Ammon's horn (tissue), 1 donor: ENCODE measurements around the gene TUT1.
A peak's percentile ranks its signal among the peaks of the same experiment; 100 is the strongest.
"Not testable (repeated sequence)": the region's sequence is repeated elsewhere in the genome, so short reads cannot be mapped to it uniquely, and the experiment has no call there.

Experiments used
- DNase-seq: peaks from one replicate; pipeline ENCODE4 v3.0.0-alpha.2; 2016; ENCODE audit warnings: low spot score

TUT1 gene

DNA sequence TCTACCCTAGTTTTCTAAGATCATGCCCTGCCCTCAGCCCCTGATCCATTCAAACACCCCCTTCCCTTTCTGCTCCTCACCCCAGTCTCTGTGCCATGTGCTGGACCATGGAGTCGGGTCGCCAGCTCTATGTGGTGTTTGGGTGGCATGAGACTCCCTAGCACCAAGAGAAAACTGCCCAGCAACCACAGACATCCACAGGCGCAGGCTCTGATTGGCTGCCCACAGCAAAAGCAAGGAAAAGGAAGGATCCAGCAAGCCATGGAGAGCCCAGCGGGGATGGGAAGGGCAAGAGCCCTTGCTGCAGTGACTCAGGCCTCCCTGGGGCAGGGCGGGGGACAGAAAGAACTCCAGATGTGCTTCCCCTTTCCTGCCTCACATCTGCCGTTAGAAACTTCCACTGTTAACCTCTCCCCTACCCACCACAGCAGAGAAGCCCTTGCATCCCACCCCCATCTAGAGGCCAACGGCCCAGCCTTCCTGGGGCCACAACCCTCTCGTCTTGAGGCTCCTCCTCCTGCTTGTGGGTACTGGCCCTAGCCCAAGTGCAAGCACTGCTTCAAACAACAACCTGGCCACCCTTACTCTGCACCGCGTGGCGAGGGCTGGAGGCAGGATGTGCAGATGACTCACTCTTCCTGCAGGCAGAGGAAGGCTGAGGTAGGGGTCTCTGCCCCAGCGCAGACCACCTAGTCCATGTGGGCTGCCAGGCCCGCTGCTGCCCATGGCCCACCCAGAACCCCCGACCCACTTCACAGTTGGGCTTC, 35.0 kb downstream of the TUT1 start:
- peak; percentile 88 for DNase-seq

DNA sequence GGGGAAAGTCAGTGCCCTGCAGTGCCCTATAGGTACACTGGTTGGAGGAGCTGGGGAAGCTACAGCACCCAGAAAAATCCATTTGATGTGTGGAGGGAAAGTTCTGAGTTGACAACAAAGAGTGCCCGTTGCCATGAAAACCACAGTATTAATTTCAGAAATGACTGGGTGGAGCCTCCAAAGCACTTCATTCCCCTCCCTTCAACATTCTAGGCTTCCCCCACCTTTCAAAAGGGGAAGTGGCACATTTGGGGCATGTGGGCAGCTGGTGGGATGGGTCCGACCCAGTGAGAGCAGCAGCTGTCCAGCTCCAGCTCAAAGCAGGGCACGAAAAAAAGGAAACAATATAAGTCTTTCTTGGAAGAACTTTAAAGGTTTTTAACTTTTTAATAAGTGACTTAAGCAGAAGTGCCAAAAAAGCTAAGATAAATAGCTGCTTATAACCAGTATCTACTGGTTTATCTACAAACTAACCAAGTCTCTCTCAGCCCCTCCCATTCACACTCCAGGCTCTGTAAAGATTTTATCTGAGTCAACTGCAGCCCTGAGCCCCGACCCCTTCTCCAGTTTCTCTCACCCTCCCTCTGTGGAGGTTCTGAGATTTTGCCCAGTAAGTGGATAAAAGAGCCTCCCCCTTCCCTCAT, 35.7 kb downstream of the TUT1 start:
- peak; percentile 54 for DNase-seq

DNA sequence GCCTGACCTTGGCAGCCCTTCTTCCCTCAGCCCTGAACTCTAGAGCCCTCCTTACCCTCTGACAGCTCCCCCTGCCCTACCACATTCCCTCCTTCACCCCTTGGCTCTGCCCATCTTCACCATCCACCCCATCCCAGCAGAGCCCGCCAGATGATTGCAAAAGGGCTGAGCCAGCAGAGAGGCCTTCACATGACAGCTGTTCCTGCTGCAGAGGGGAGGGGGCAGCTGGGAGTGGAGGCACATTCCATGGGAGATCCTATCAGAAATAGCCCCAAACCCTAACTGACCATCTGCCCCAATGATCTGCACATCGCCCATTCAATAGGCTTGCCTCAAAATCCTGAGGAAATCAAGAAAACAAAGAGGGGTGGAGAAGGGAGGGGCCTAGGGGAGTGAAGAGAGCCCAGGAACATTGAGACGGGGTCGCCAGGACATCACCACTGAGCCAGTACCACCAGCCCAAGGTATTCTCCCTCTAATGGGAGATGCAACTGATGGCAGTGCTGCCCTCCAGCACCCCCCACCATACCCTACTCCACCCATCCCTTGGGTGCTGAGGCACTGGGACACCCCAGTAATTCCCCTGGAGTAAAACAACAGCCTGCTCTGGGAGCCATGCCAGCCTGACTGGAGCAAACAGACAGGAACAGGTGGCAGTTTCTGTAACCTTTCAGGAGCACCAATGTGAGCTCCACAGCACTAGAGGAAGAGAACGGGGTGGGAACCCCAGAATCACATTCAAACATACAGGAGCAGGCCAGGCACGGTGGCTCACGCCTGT, 36.7 kb downstream of the TUT1 start:
- DNase-seq: no peak

DNA sequence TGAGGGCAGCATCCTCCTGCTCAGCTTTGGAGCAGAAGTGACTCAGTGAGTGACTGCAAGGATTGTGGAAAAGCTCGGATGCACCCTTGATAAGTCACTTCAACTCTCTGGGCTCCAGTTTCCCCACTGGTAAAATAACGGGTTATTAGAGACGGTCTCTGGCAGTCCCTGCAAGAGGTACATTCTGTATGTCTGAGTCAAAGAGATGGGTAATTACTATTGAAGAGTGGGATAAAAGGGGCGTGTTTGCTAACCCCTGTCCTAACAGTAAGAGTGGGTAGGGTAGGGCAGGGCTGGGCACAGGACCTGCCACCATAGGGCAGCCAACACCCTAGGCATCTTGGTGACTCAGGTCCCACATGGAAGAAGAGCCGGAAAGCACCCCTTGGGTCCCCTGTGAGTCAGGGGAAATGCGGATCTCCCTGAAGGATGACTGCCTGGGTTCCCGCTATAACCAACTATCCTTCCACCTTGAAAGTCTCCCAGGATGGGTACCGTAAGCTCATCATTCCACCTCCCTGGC, 37.4 kb downstream of the TUT1 start:
- no peak for DNase-seq

DNA sequence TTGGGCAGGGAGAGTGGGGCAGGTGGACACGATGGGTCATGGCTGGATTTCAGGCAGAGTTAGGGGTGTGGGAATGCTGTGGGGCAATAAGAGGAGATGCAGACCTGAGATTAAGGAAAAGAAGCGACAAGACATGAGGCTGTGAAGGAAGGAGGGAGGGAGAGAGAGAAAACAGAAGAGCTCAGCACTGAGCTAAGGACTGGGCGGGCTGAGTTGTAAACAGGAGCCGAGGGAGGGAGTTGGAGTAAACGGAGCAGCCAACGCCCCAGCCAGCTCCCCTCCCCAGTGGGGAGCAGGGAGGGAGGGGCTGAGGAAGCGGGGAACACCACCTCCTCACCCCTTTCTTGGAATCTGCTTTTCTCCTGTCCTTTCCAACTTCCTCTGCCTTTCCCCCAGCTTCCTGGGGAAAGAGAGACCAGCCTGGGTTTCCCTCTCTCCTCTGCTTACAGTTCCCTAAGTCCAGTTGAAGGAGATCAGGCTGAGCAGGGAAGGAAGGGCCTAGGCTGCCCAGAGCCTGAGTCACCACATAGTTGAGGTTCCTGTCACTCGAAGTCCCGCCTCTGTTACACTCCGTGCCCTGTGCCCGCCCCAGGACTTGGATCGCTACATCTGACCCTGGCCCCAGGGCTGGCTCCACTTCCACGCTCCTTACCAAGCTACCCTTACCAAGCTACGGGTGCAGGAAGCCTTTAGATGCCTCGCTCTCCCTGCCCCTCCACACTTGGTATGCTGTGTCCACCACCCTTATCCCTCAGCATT, 38.1 kb downstream of the TUT1 start:
- DNase-seq: peak; percentile 73

DNA sequence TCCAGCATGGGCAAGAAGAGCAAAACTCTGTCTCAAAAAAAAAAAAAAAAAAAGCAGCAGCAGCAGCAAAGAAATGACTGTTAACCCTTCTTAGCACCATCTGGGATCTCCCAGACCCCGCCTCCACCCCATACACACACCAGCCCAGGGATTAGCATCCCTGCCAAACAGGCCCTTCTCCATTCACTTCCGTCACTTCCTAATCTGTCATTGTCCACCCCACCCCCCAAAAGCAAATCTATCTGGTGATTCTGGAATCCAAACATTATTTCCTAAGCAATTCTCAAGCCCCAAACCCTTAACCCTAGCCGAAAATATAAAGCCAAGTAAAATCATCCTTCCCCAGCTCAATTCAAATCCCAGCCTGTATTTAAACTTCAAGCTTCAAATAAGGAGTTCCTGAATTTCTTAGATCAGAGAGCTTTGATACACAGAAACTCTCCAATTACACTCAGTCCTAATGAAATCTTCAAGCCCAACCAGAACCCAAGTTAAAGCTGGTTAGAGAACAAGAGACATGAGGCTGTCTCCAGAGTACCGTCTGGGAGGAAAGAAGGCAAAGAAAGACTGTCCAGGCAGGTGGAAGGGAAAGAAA, 38.7 kb downstream of the TUT1 start:
- DNase-seq: no peak

DNA sequence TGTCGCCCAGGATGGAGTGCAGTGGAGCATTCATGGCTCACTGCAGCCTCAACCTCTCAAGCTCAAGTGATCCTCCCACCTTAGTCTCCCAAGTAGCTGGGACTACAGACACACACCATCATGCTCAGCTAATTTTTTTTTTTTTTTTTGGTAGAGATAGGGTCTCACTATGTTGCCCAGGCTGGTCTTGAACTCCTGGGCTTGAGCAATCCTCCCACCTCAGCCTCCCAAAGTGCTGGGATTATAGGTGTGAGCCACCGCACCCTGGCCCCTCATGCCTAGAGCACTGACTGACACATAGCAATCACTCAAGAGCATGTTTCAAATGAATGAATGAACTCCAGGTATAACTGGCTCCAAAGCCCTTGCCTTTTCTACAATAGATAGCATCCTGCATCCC, 40.8 kb downstream of the TUT1 start:
- DNase-seq: not testable (repeated sequence)

DNA sequence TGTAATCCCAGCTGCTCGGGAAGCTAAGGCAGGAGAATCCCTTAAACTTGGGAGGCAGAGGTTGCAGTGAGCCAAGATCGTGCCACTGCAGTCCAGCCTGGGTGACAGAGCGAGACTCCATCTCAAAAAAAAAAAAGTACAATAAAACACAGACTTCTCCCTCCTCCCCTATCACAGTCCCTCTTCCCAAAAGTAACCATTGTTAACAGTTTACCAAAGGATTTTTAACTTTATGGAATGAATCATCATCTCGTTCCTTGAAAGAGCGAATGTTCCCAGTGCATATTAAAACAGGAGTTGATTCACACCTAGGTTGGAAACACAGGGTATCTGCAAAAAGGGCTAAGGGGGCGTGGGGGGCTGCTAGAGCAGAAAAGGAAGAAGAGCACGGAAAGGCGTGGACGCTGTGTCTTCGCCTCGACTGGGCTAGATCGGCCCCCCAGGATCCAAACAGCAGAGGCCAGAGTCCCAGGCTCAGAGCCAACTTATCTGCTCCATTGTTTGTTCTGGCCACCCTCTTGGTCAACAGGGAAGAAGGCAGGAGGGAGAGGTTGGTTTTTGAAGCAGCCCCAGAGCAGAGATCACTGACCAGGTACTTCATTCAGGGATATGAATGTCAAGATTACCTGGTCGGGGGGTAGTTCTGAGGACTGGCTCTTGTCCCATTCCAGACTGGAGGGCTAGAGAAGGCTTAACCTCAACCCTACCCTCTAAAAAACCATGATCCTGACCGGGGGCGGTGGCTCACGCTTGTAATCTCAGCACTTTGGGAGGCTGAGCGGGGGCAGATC, 42.6 kb downstream of the TUT1 start:
- no peak for DNase-seq

DNA sequence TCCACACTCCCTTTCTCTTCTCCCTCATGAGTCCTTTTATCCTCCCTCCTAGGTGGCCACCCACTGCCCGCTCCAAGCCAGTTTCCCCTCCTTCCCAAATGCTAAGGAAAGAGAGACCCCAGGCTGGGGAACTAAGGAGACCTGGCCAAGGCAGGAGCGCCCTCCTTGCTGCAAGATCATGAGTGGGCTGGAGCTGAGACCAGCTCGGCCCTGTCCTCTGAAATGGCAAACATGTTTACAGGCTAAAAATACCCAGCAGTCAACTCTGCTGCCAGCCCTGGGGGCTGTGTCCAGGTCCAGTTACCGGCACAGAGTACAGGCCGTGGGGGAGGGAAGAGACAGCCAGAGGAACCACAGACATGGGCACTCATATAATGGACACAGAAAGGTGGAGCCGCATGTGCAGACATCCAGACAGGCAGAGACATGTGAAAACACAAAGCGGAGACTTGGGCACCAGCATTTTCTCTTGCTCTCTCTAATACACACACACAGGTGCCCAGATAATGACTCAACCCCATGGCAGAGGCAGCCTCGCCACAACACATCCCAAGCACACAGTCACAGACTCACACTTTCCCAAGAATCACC, 43.5 kb downstream of the TUT1 start:
- no peak for DNase-seq

DNA sequence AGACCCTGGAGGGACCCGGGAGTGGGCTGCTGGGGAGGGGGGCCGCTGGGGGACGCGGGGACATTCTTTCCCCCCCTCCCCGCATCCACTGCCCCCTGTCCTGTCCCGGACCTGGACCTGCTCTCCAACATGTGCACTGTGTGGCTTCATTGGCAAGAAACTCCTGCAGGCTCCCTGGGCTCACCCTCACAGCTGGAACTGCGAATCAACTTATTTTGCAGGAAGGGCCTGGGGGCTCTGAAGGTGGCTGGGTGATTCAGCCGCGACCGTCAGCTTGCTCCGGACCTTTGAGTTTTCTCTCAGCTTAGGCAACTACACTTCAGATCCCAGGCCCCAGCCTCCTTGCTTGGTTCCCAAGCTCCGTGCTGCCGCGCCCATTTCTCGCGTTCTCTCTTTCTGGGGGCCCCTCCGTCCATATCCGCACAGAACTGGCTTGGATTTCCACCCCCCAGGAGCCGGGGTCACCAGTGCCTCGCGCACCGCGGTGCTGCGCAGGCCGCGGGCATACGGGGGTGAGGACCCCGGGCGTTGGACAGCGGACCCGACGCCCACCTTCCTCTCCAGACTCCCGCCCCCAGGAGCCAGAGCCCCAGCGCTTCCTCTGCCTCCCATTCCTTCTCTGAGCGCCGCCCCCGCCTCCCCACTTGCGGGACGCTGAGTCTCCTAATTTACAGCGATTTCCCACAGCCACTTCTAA, 44.2 kb downstream of the TUT1 start:
- DNase-seq: no peak

DNA sequence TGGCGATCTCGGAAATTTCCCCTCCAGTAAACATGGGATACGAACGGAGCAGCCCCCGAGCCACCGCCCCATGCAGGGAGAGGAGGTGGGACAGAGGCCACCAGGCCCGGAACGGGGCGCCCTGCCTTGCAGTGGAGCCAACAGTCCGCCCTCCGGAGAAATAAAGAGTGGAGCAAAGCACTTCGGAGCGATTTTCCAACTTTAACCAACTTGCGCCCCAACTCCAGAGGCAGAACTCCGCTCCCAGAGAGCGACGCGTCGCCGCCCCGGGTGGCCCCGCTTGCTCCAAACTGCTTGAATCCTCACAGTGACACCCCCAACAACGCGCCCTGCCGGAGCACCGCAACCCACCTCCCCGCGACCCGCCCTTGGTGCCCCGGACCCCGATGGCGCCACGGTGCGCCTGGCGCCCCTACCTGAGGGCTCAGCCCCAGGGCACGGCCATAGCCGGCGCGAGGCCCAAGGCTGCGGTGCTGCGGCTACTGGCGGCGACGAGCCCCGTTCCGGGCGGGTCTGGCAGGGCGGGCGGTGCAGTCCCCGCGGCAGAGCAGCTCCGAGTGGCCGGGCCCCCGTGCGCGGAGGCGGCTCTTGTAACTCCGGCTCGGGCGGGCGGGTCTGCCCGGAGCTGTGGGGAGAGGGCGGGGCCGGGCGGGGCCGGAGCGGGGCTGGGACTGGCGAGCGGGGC, 44.9 kb downstream of the TUT1 start, which contains the start of gene AHNAK:
Gene AHNAK, minus strand, starts transcription at position 563 of the 685 bp plus-strand sequence. CDS start 10,708 bp downstream, outside the sequence.
- peak; percentile 50 for DNase-seq

DNA sequence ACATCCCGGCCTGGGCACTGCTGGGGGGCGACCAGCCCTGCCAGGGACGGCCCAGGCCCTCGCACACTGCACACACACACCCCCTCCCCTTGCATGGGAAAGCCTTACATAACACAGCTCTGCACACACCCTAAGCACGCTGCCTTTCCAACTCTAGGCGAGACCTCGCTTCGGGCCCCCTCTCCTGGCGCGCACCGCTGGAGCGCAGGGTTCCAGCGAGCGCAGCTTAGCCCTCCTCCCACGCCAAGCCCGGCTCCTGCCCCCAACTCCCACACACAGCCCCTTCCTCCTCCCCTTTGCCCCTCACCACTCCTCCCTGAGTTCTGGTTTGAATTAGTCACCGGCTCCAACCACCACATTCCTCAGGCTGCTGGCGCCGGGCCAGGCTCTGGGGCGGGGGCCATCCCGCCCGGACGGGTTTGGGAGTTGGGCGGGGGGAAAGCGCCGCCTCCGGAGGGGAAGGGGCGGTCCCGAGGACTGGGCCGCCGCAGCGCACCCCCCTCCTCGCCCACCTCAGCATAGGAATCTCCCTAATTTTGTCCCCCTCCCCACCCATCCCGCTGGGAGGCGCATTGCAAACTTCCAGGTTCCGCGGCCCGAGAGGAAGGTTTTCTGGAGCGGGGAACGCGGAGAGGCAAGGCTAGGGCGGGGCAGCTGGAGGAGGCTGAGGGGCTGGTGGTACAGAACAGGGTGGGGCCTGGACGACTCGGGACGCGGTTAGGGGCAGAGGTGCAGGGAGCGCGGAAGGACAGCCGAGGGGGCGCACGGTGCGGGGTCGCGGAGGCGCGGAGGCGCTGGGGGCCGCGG, 45.7 kb downstream of the TUT1 start:
- peak; percentile 57 for DNase-seq

DNA sequence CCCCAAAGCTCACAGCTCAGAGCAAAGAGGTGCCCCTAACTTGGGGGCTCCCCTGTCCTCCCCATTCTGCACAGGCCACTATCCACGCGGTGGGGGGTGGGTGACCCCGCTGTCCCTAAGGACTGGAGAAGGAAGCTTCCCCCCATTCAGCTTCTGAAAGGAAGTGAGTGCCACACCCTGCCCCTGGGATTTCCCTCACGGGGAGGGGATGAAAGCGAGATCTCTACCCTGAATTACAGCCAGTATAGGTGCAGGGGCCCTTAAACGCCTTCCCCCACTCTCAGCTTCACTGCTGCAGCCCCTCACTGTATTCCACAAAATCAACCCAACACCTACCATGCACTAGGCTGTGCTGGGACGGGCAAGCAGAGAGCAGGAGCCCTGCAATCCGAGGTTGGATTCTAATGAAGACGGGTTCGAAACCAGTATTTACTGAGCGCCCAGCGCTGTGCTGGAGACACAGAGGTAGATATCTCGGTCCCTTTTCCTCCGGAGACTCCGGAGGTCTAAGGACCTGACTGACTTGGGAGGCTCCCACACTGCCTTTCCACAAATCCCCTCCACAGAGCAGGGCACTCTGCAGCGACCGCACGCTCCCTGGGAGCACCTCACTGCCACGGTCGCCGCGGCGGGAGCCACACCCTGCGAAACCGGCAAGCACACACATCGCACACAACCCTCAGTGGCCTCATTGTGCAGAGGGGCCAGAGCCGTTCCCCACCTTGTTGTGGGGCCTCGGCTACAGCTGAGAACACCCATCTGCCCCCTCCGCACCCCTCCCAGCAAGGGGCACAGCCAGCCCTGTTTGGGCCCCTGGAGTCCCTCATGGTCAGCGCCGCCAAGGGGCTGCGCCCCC, 46.5 kb downstream of the TUT1 start:
- DNase-seq: no peak

DNA sequence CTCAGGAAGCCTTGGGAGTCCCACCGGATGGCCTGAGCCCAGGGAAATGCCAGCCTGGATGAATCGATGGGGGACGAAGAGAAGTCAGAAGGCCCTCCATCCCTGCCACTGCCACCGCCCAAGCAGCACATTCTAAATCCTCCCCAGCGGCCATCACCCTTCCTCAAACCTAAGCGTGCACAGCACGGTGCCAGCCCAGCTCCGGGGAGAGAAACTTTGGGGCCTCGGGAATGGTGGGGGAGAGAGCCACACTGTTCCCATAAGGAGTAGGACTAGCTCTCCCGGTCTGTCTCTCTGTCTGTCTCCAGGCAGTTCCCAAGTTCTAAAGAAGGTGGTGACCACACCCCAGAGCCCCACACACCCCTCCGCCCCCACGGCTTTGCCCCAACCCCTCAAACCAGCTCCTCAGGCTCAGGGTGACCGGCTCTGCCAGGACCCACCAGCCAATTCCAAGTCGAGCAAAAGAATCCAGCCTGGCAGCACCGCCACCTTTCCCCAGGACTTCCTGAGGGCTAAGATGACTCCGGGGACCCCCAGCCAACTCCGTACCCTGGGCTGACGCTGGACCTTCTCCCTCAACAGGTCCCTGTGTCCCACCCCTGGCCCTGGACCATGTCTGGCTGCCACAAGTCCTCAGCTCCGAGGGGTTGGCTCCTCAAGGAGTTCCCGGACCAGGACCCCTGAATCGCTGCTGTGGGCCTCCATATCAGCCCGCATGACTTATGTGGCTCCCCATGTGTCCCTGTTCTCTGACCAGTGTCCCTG, 47.5 kb downstream of the TUT1 start:
- DNase-seq: no peak

DNA sequence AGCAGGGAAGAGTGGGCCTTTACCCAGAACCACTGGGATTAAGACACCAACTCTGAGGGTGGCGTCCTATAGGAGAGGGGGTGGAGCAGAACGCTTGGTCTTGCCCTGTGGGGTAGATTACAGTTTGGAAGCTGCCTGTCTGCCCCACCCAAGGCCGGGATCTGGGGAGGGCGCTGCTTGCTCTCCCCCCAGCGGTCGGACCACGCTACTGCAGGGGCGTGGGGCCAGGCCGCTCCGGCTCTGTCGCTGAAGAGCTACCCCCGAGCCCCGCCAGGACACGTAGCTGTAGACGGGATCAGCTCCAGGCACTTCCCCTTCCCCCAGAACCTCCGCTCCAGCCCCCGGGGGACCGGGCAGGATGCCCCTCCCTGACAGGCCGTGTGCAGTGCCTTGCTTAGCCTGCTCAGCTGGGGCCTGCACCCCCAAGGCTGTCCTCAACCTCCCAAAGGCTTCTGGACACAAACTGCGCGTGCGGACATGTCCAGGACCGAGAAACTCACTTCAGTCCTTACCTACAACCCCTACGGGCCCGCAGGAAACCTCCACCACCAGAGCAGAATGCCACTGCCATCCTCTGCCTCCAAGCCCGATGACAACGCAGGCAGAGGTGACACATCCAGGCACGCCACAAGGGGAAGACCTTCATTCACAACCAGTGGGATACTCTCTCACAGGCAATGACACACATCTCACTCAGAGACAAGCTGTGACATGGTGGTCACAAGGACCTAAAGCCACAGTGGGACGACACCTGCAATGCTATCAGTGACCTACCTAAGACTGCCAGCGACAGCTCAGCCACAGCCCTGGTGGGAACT, 48.4 kb downstream of the TUT1 start:
- peak; percentile 81 for DNase-seq
